Keratinocyte (primary cell): Measurements from ENCODE around the gene ATP6V0A4. TPM values are rescaled to one million over a fixed set of nuclear protein-coding genes. Genes with fewer than 3 reads are reported as not detected.

Experiments
- DNase-seq: peaks from one replicate; pipeline ENCODE4 v3.0.0-alpha.2; 2011; ENCODE audit warnings: low read depth, missing footprints, low spot score
- FAIRE-seq: peaks from 2 replicates; lab custom pipeline; 2011; peaks lifted over from hg19 to GRCh38; lab: Jason Lieb, UNC
- H2AFZ ChIP-seq: 2 replicates; pipeline ENCODE4 v1.6.0; 2012; ENCODE audit warnings: low read length, control low read depth, inconsistent platforms; ENCODE audit not compliant: control insufficient read depth
- H3K27ac ChIP-seq: 2 replicates; pipeline ENCODE4 v1.5.1; 2011; ENCODE audit warnings: low read length; ENCODE audit not compliant: control insufficient read depth, insufficient read depth
- H3K27me3 ChIP-seq: 3 replicates; pipeline ENCODE4 v1.6.0; 2011; ENCODE audit warnings: low read length; ENCODE audit not compliant: control insufficient read depth, insufficient read depth; ENCODE audit errors: extremely low read depth
- H3K36me3 ChIP-seq, 2 experiments: 2 replicates in 1 of 2; 3 replicates in 1 of 2; pipeline ENCODE4 v1.5.1; 2011; ENCODE audit warnings: low read length in 2 of 2, mild to moderate bottlenecking in 1 of 2; ENCODE audit not compliant: control insufficient read depth in 2 of 2, insufficient read depth in 2 of 2; ENCODE audit errors: extremely low read depth in 1 of 2
- H3K4me1 ChIP-seq: 3 replicates; pipeline ENCODE4 v1.5.1; 2011; ENCODE audit warnings: low read length; ENCODE audit not compliant: control insufficient read depth, insufficient read depth; ENCODE audit errors: extremely low read depth
- H3K4me2 ChIP-seq: 3 replicates; pipeline ENCODE4 v1.6.0; 2011; ENCODE audit warnings: low read depth, low read length; ENCODE audit not compliant: control insufficient read depth, insufficient read depth; ENCODE audit errors: extremely low read depth
- H3K4me3 ChIP-seq, 3 experiments: fragments of 200-600 bp in 1 of 3; sonication (generic) in 1 of 3; 2 replicates in 2 of 3; 3 replicates in 1 of 3; pipeline ENCODE4 v1.5.1; 2011 to 2016; ENCODE audit warnings: low read length in 3 of 3, mild to moderate bottlenecking in 3 of 3, control low read depth in 2 of 3, inconsistent platforms in 1 of 3, low read depth in 1 of 3, mixed read lengths in 1 of 3, mixed run types in 1 of 3, moderate library complexity in 1 of 3; ENCODE audit not compliant: control insufficient read depth in 2 of 3, insufficient read depth in 2 of 3; ENCODE audit errors: extremely low read depth in 1 of 3
- H3K79me2 ChIP-seq: 2 replicates; pipeline ENCODE4 v1.6.0; 2012; ENCODE audit warnings: low read length; ENCODE audit not compliant: control insufficient read depth, insufficient read depth
- H3K9ac ChIP-seq: 3 replicates; pipeline ENCODE4 v1.6.0; 2011; ENCODE audit warnings: low read length; ENCODE audit not compliant: control insufficient read depth, insufficient read depth; ENCODE audit errors: extremely low read depth
- H3K9me1 ChIP-seq: 3 replicates; pipeline ENCODE4 v1.6.0; 2011; ENCODE audit warnings: low read length; ENCODE audit not compliant: control insufficient read depth, insufficient read depth; ENCODE audit errors: extremely low read depth
- H3K9me3 ChIP-seq: 2 replicates; pipeline ENCODE4 v1.5.1; 2012; ENCODE audit warnings: low read depth, low read length; ENCODE audit not compliant: control insufficient read depth
- H4K20me1 ChIP-seq: 3 replicates; pipeline ENCODE4 v1.6.0; 2011; ENCODE audit warnings: low read length; ENCODE audit not compliant: control insufficient read depth, insufficient read depth; ENCODE audit errors: extremely low read depth
- CTCF ChIP-seq, 3 experiments: IDR thresholded peaks in 1 of 3; conservative IDR thresholded peaks in 1 of 3; optimal IDR thresholded peaks in 1 of 3; 2 replicates in 2 of 3; 3 replicates in 1 of 3; pipeline versions ENCODE3 to v1.5.1; 2011; ENCODE audit warnings: low read length in 3 of 3, mild to moderate bottlenecking in 3 of 3, moderate library complexity in 2 of 3, control low read depth in 1 of 3, inconsistent platforms in 1 of 3; ENCODE audit not compliant: insufficient read depth in 2 of 3; ENCODE audit errors: extremely low read depth in 1 of 3
- EZH2 ChIP-seq: IDR thresholded peaks from one replicate; pipeline ENCODE4 v1.6.1; 2012; ENCODE audit warnings: inconsistent platforms, mild to moderate bottlenecking, low read length, moderate library complexity
- dilution Hi-C: fragments of 300-500 bp; cut with MboI; formaldehyde crosslinking; loops from one replicate; pipeline ENCODE4 v1.7.0; 2020; ENCODE audit warnings: low sequenced_read_pairs; ENCODE audit not compliant: extremely low pct_ligation_motif_present
- polyA plus RNA-seq, 5 experiments: library from polyadenylated mRNA; depleted of rRNA in 3 of 5; stranded (reverse) in 3 of 5; stranded (forward) in 1 of 5; unstranded in 1 of 5; fragments of >200 nt; gene quantifications; 1 replicate in 1 of 5; 2 replicates in 3 of 5; 3 replicates in 1 of 5; pipeline versions ENCODE4 v1.2.1 to v1.2.3, GENCODE V29; 2011 to 2012; ENCODE audit warnings: missing spikeins in 2 of 5, low read depth in 1 of 5, low replicate concordance in 1 of 5

ATP6V0A4 gene
- polyA plus RNA-seq, 1 donor (not counting 4 experiments of a cell fraction or from before 2014, with no cell fraction given): 0.34 TPM

GRCh38 chr7:138843632-138844580 lies 45.9 kb upstream of the ATP6V0A4 start:
- dilution Hi-C loops: no loop called here
- H3K4me3 ChIP-seq: no peak overlapping the region
- no peaks in the 10 kb centered on the region for H3K9me1 ChIP-seq
- H3K79me2 ChIP-seq: no peaks in the 10 kb centered on the region
- H3K9ac ChIP-seq: no peak overlapping the region
- no peaks in the 10 kb centered on the region for H3K36me3 ChIP-seq
- no peaks in the 10 kb centered on the region for H4K20me1 ChIP-seq
- no peak for DNase-seq
- no peaks in the 10 kb centered on the region for H3K4me1 ChIP-seq
- no peak overlapping the region for H3K4me2 ChIP-seq
- no peaks in the 10 kb centered on the region for H3K27me3 ChIP-seq
- H3K27ac ChIP-seq: no peak overlapping the region
- FAIRE-seq: no peak
- no peaks in the 10 kb centered on the region for H3K9me3 ChIP-seq
- H2AFZ ChIP-seq: no peak overlapping the region
- TF ChIP-seq EZH2: no peak
- TF ChIP-seq CTCF (optimal IDR thresholded peaks at IDR 0.05 in 1 of 3, IDR thresholded peaks at IDR 0.05 in 1 of 3, conservative IDR thresholded peaks at IDR 0.05 in 1 of 3; ENCODE audit: extremely low read depth in 1 of 3, insufficient read depth in 2 of 3, low read length in 3 of 3): no peak

- Histone ChIP-seq H3K27ac (no peak overlapping the region), H4K20me1 (no peaks in the 10 kb centered on the region), H3K9me1 (no peaks in the 10 kb centered on the region), H3K9ac (no peak overlapping the region), H3K79me2 (no peaks in the 10 kb centered on the region), H3K9me3 (no peaks in the 10 kb centered on the region), H3K4me2 (no peak overlapping the region), H3K4me3 (no peak overlapping the region), H3K4me1 (no peaks in the 10 kb centered on the region), H2AFZ (no peak overlapping the region), H3K36me3 (no peaks in the 10 kb centered on the region), H3K27me3 (no peaks in the 10 kb centered on the region)
- TF ChIP-seq EZH2 (no peak), CTCF (optimal IDR thresholded peaks at IDR 0.05 in 1 of 3, IDR thresholded peaks at IDR 0.05 in 1 of 3, conservative IDR thresholded peaks at IDR 0.05 in 1 of 3; ENCODE audit: extremely low read depth in 1 of 3, insufficient read depth in 2 of 3, low read length in 3 of 3) (no peak)
- DNase-seq (no peak), FAIRE-seq (no peak)
- dilution Hi-C loops: no loop called here
Measured at GRCh38 chr7:138842111-138842510, 44.1 kb upstream of the ATP6V0A4 start.
